HG02763 (cell line): ENCODE measurements around the gene PRKCH.

Source experiments
- ATAC-seq: cut with Tn5 transposase; IDR thresholded peaks from one replicate; pipeline ENCODE4 v1.9.1; 2021; ENCODE audit warnings: mild to moderate bottlenecking, moderate library complexity; ENCODE audit not compliant: unreplicated experiment

Gene PRKCH

GRCh38 chr14:61360796-61361525 is 39.6 kb downstream of the PRKCH start:
- ATAC-seq = no peak

GRCh38 chr14:61362072-61362750 is 40.8 kb downstream of the PRKCH start:
- ATAC-seq = no peak

GRCh38 chr14:61364243-61364642 is 42.9 kb downstream of the PRKCH start:
- ATAC-seq = no peak

- no peak for ATAC-seq
Observed at GRCh38 chr14:61365667-61366212, 44.4 kb downstream of the PRKCH start.

- ATAC-seq = no peak
Observed at GRCh38 chr14:61368114-61368710, 46.8 kb downstream of the PRKCH start.

GRCh38 chr14:61368781-61369453 is 47.5 kb downstream of the PRKCH start:
- no peak for ATAC-seq

GRCh38 chr14:61369454-61369810 is 48.1 kb downstream of the PRKCH start:
- no peak for ATAC-seq

- ATAC-seq = no peak
Observed at GRCh38 chr14:61372379-61372778, 51.0 kb downstream of the PRKCH start.

GRCh38 chr14:61372842-61373555 is 51.6 kb downstream of the PRKCH start:
- ATAC-seq = no peak

GRCh38 chr14:61374284-61374683 is 52.9 kb downstream of the PRKCH start:
- no peak for ATAC-seq

GRCh38 chr14:61375218-61375617 is 53.8 kb downstream of the PRKCH start:
- no peak for ATAC-seq

- ATAC-seq = no peak
Observed at GRCh38 chr14:61376314-61376713, 54.9 kb downstream of the PRKCH start.

GRCh38 chr14:61377749-61378148 is 56.4 kb downstream of the PRKCH start:
- ATAC-seq = no peak

- ATAC-seq = no peak
Observed at GRCh38 chr14:61379639-61380184, 58.3 kb downstream of the PRKCH start.

- ATAC-seq = no peak
Observed at GRCh38 chr14:61380984-61381383, 59.6 kb downstream of the PRKCH start.

GRCh38 chr14:61381553-61381952 is 60.2 kb downstream of the PRKCH start:
- no peak for ATAC-seq

GRCh38 chr14:61382842-61383241 is 61.5 kb downstream of the PRKCH start:
- ATAC-seq = no peak

- ATAC-seq = no peak
Observed at GRCh38 chr14:61385002-61385685, 63.8 kb downstream of the PRKCH start.

GRCh38 chr14:61386173-61386772 is 64.9 kb downstream of the PRKCH start:
- ATAC-seq = no peak
